CD4-positive, CD25-positive, alpha-beta regulatory T cell (primary cell): Measurements from ENCODE around the gene SMIM35. TPM values are rescaled to one million over a fixed set of nuclear protein-coding genes. Genes with fewer than 3 reads are reported as not detected.
A peak's percentile ranks its signal among the peaks of the same experiment; 100 is the strongest.

Experiments used
- ATAC-seq, 2 donors: fragments of 150-1000 bp; cut with Tn5 transposase; one replicate each; pipeline ENCODE4 v1.10.0; 2021; ENCODE audit warnings: low read depth in 2 of 2, moderate number of reproducible peaks in 2 of 2, moderate library complexity in 1 of 2
- DNase-seq, 3 donors: peaks; one replicate each; pipeline versions ENCODE4 v3.0.0 to v3.0.0-alpha.2; 2012 to 2022; ENCODE audit warnings: mixed read lengths in 1 of 3
- H3K27ac ChIP-seq: one replicate; pipeline ENCODE4 v1.7.0; 2013; ENCODE audit warnings: mild to moderate bottlenecking, low read length; ENCODE audit not compliant: insufficient read depth, poor library complexity, severe bottlenecking
- H3K27me3 ChIP-seq: one replicate; pipeline ENCODE4 v1.7.0; 2013; ENCODE audit warnings: low read length; ENCODE audit not compliant: control insufficient read depth, insufficient read depth
- H3K36me3 ChIP-seq: one replicate; pipeline ENCODE4 v1.7.0; 2013; ENCODE audit warnings: mild to moderate bottlenecking, low read length, moderate library complexity; ENCODE audit not compliant: control insufficient read depth, insufficient read depth
- H3K4me1 ChIP-seq: 2 replicates; pipeline ENCODE4 v1.7.0; 2013; ENCODE audit warnings: mild to moderate bottlenecking, low read length; ENCODE audit not compliant: insufficient read depth, control insufficient read depth, poor library complexity, severe bottlenecking
- H3K4me3 ChIP-seq: one replicate; pipeline ENCODE4 v1.7.0; 2013; ENCODE audit warnings: low read depth, mild to moderate bottlenecking, low read length, moderate library complexity
- H3K9me3 ChIP-seq, 2 experiments: 1 replicate in 1 of 2; 2 replicates in 1 of 2; pipeline ENCODE4 v1.7.0; 2013; ENCODE audit warnings: low read length in 2 of 2, mild to moderate bottlenecking in 1 of 2, moderate library complexity in 1 of 2; ENCODE audit not compliant: control insufficient read depth in 2 of 2
- H3K27ac Mint-ChIP-seq, 3 donors: one replicate each; pipeline ENCODE4 v1.8.0; 2020 to 2022; ENCODE audit warnings: mild to moderate bottlenecking in 3 of 3, mixed read lengths in 3 of 3, moderate library complexity in 2 of 3
- H3K27me3 Mint-ChIP-seq: one replicate; pipeline ENCODE4 v1.8.0; 2022; ENCODE audit warnings: mild to moderate bottlenecking, mixed read lengths
- H3K36me3 Mint-ChIP-seq: one replicate; pipeline ENCODE4 v1.8.0; 2020; ENCODE audit warnings: mixed read lengths
- H3K4me1 Mint-ChIP-seq, 4 donors: one replicate each; pipeline ENCODE4 v1.8.0; 2020 to 2022; ENCODE audit warnings: mixed read lengths in 4 of 4, mild to moderate bottlenecking in 1 of 4
- H3K4me3 Mint-ChIP-seq, 4 donors: one replicate each; pipeline ENCODE4 v1.8.0; 2020 to 2022; ENCODE audit warnings: mild to moderate bottlenecking in 4 of 4, mixed read lengths in 4 of 4, moderate library complexity in 3 of 4
- H3K9me3 Mint-ChIP-seq, 7 donors: one replicate each; pipeline ENCODE4 v1.8.0; 2020 to 2022; ENCODE audit warnings: mixed read lengths in 7 of 7, mild to moderate bottlenecking in 3 of 7, moderate library complexity in 2 of 7
- polyA plus RNA-seq, 4 donors: library from polyadenylated mRNA; unstranded; fragments of 300-500 nt; fragmentation: Illumina TruSeq; gene quantifications; one replicate each; pipeline ENCODE4 v1.2.3, GENCODE V29; 2021
- total RNA-seq: library from RNA; stranded (reverse); gene quantifications from one replicate; pipeline ENCODE4 v1.2.3, GENCODE V29; 2022

SMIM35 gene
- total and polyA plus RNA-seq, 5 donors from 2014 or later, result 0.90 to 1.9 (median 1.2) TPM

- Histone ChIP-seq H3K27ac (peak overlapping the region; percentile 83), H3K27me3 (no peaks in the 10 kb centered on the region), H3K4me3 (peak overlapping the region; percentile 65), H3K36me3 (peaks cover 36% of the 10 kb centered on the region), H3K9me3 (peaks cover 0 to 5% of the 10 kb centered on the region in 2 experiments), H3K4me1 (peaks cover 97% of the 10 kb centered on the region)
- peak overlapping the region; percentile 74 to 90 (median 82) for H3K4me3 Mint-ChIP-seq
- H3K4me1 Mint-ChIP-seq, result peaks cover 36 to 99% (median 87%) of the 10 kb centered on the region in 4 donors
- peaks cover 0 to 7% (median 2%) of the 10 kb centered on the region in 7 donors for H3K9me3 Mint-ChIP-seq
- DNase-seq (peak in 1 of 3 donors; percentile 95), ATAC-seq (peak; percentile 43 to 48)
- H3K27me3 Mint-ChIP-seq, result no peaks in the 10 kb centered on the region
- H3K36me3 Mint-ChIP-seq, result peaks cover 39% of the 10 kb centered on the region
- peak overlapping the region; percentile 93 to 100 (median 93) for H3K27ac Mint-ChIP-seq
Observed at GRCh38 chr11:118002010-118002540, 84.7 kb downstream of the SMIM35 start.

DNA sequence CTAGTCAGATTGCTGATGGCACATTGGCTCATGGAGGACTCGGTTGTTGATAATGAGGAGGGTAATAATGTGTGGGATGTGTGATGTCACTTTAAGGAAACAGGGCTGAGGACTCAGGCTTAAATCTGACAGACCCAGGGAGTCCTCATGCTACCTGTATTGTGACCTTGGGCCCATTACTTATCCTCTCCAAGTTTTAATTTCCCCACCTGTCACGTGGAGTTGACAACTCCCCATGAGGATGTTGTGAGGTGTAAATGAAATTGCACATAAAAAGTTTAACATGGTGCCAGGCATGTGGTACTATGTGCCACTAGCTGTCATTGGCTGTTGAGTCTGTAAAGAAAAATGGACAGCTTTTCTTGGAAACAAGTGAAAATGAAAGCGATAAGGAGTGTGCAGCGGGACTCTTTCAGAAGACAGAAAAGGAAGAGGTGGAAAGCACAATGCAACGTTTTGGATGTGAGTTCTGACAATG lies 85.2 kb downstream of the SMIM35 start:
- no peaks in the 10 kb centered on the region for H3K27me3 ChIP-seq
- Mint-ChIP-seq H3K9me3 (peaks cover 0 to 7% (median 2%) of the 10 kb centered on the region in 7 donors), H3K4me3 (peak overlapping the region; percentile 74 to 90 (median 82)), H3K36me3 (peaks cover 44% of the 10 kb centered on the region), H3K27me3 (no peaks in the 10 kb centered on the region), H3K4me1 (peaks cover 40 to 99% (median 86%) of the 10 kb centered on the region in 4 donors), H3K27ac (peak overlapping the region; percentile 93 to 100 (median 93))
- peak overlapping the region; percentile 65 for H3K4me3 ChIP-seq
- H3K4me1 ChIP-seq, result peaks cover 97% of the 10 kb centered on the region
- DNase-seq (peak in 2 of 3 donors; percentile 49 to 94), ATAC-seq (peak; percentile 47 to 48)
- peaks cover 0 to 5% of the 10 kb centered on the region in 2 experiments for H3K9me3 ChIP-seq
- peak overlapping the region; percentile 83 for H3K27ac ChIP-seq
- peaks cover 42% of the 10 kb centered on the region for H3K36me3 ChIP-seq

DNA sequence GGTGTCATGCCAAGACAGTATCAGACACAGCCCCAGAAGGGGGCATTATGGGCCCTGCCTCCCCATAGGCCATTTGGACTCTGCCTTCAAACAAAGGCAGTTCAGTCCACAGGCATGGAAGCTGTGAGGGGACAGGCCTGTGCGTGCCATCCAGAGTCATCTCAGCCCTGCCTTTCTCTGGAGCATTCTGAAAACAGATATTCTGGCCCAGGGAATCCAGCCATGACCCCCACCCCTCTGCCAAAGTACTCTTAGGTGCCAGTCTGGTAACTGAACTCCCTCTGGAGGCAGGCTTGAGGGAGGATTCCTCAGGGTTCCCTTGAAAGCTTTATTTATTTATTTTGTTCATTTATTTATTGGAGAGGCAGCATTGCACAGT lies 85.9 kb downstream of the SMIM35 start:
- Mint-ChIP-seq H3K4me3 (peak overlapping the region in 3 of 4 donors; percentile 13 to 82 (median 81)), H3K36me3 (peaks cover 46% of the 10 kb centered on the region), H3K27ac (peak overlapping the region; percentile 93 to 96 (median 93)), H3K4me1 (peaks cover 40 to 99% (median 83%) of the 10 kb centered on the region in 4 donors), H3K27me3 (no peaks in the 10 kb centered on the region), H3K9me3 (peaks cover 0 to 7% (median 2%) of the 10 kb centered on the region in 7 donors)
- H3K36me3 ChIP-seq, result peaks cover 49% of the 10 kb centered on the region
- H3K4me3 ChIP-seq, result peak overlapping the region; percentile 65
- ATAC-seq (no peak), DNase-seq (no peak)
- H3K27me3 ChIP-seq, result no peaks in the 10 kb centered on the region
- peak overlapping the region; percentile 83 for H3K27ac ChIP-seq
- peaks cover 0 to 5% of the 10 kb centered on the region in 2 experiments for H3K9me3 ChIP-seq
- H3K4me1 ChIP-seq, result peaks cover 97% of the 10 kb centered on the region

DNA sequence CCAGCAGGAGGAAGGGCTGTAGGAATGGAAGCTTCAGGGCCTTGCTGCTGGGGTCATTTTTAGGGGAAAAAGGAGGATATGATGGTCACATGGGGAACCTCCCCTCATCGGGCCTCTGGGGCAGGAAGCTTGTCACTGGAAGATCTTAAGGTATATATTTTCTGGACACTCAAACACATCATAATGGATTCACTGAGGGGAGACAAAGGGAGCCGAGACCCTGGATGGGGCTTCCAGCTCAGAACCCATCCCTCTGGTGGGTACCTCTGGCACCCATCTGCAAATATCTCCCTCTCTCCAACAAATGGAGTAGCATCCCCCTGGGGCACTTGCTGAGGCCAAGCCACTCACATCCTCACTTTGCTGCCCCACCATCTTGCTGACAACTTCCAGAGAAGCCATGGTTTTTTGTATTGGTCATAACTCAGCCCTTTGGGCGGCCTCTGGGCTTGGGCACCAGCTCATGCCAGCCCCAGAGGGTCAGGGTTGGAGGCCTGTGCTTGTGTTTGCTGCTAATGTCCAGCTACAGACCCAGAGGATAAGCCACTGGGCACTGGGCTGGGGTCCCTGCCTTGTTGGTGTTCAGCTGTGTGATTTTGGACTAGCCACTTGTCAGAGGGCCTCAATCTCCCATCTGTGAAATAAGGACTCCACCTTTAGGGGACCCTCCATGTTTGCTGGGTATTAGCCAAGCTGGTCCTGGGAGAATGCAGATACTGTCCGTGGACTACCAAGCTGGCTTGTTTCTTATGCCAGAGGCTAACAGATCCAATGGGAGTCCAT lies 86.5 kb downstream of the SMIM35 start:
- H3K36me3 ChIP-seq, result peaks cover 55% of the 10 kb centered on the region
- H3K27ac Mint-ChIP-seq, result peak overlapping the region; percentile 93 to 96 (median 93)
- H3K27ac ChIP-seq, result peak overlapping the region; percentile 83
- peak overlapping the region; percentile 68 to 82 (median 75) for H3K4me3 Mint-ChIP-seq
- no peaks in the 10 kb centered on the region for H3K27me3 ChIP-seq
- H3K36me3 Mint-ChIP-seq, result peaks cover 52% of the 10 kb centered on the region
- ATAC-seq, result no peak
- H3K4me1 ChIP-seq, result peaks cover 97% of the 10 kb centered on the region
- peak overlapping the region; percentile 65 for H3K4me3 ChIP-seq
- H3K9me3 Mint-ChIP-seq, result peaks cover 0 to 7% (median 2%) of the 10 kb centered on the region in 7 donors
- no peak for DNase-seq
- H3K9me3 ChIP-seq, result peaks cover 0 to 5% of the 10 kb centered on the region in 2 experiments
- H3K4me1 Mint-ChIP-seq, result peaks cover 36 to 99% (median 84%) of the 10 kb centered on the region in 4 donors
- H3K27me3 Mint-ChIP-seq, result no peaks in the 10 kb centered on the region

DNA sequence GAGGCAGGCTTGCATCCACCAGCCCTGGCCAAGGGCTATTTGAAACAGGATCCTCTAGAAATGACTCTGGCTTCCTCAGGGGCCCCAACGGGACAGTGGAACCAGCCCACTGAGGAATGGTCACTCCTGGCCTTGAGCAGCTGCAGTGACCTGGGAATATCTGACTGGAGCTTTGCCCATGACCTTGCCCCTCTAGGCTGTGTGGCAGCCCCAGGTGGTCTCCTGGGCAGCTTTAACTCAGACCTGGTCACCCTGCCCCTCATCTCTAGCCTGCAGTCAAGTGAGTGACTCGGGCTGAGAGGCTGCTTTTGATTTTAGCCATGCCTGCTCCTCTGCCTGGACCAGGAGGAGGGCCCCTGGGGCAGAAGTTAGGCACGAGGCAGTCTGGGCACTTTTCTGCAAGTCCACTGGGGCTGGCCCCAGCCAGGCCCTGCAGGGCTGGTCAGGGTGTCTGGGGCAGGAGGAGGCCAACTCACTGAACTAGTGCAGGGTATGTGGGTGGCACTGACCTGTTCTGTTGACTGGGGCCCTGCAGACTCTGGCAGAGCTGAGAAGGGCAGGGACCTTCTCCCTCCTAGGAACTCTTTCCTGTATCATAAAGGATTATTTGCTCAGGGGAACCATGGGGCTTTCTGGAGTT lies 87.3 kb downstream of the SMIM35 start:
- Mint-ChIP-seq H3K9me3 (peaks cover 0 to 7% (median 2%) of the 10 kb centered on the region in 7 donors), H3K27ac (peak overlapping the region; percentile 93 to 97 (median 94)), H3K4me1 (peaks cover 33 to 99% (median 83%) of the 10 kb centered on the region in 4 donors), H3K27me3 (no peaks in the 10 kb centered on the region), H3K36me3 (peaks cover 59% of the 10 kb centered on the region), H3K4me3 (peak overlapping the region; percentile 68 to 82 (median 75))
- ATAC-seq (no peak), DNase-seq (no peak)
- Histone ChIP-seq H3K9me3 (peaks cover 0 to 5% of the 10 kb centered on the region in 2 experiments), H3K4me1 (peaks cover 97% of the 10 kb centered on the region), H3K27me3 (no peaks in the 10 kb centered on the region), H3K36me3 (peaks cover 62% of the 10 kb centered on the region), H3K27ac (peak overlapping the region; percentile 83), H3K4me3 (no peak overlapping the region)

DNA sequence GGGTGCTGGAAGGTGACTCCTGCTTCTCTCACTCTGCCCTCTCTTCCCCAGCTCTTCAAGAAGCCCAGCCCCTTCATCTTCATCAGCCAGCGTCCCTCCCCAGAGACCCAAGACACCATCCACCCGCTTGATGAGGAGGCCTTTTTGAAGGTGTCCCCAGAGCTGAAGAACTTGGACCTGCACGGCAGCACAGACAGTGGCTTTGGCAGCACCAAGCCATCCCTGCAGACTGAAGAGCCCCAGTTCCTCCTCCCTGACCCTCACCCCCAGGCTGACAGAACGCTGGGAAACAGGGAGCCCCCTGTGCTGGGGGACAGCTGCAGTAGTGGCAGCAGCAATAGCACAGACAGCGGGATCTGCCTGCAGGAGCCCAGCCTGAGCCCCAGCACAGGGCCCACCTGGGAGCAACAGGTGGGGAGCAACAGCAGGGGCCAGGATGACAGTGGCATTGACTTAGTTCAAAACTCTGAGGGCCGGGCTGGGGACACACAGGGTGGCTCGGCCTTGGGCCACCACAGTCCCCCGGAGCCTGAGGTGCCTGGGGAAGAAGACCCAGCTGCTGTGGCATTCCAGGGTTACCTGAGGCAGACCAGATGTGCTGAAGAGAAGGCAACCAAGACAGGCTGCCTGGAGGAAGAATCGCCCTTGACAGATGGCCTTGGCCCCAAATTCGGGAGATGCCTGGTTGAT lies 88.0 kb downstream of the SMIM35 start:
- Histone ChIP-seq H3K4me3 (peak overlapping the region; percentile 42), H3K4me1 (peaks cover 97% of the 10 kb centered on the region), H3K27ac (peak overlapping the region; percentile 83), H3K27me3 (no peaks in the 10 kb centered on the region), H3K36me3 (peaks cover 69% of the 10 kb centered on the region), H3K9me3 (peaks cover 0 to 2% of the 10 kb centered on the region in 2 experiments)
- peaks cover 28 to 99% (median 82%) of the 10 kb centered on the region in 4 donors for H3K4me1 Mint-ChIP-seq
- H3K27me3 Mint-ChIP-seq, result no peaks in the 10 kb centered on the region
- H3K27ac Mint-ChIP-seq, result peak overlapping the region; percentile 66 to 97 (median 94)
- H3K4me3 Mint-ChIP-seq, result peak overlapping the region; percentile 71 to 97 (median 86)
- peaks cover 0 to 4% (median 2%) of the 10 kb centered on the region in 7 donors for H3K9me3 Mint-ChIP-seq
- H3K36me3 Mint-ChIP-seq, result peaks cover 61% of the 10 kb centered on the region
- DNase-seq, result no peak
- ATAC-seq, result no peak
